Neutrophil (primary cell): Measurements from ENCODE around the gene PLEK2.

ENCODE experiments used
- H3K27ac ChIP-seq: fragments of 200-600 bp; sonication (generic); 2 replicates; pipeline ENCODE4 v1.5.1; 2016; ENCODE audit warnings: mild to moderate bottlenecking, moderate library complexity
- H3K27me3 ChIP-seq: fragments of 200-600 bp; sonication (generic); 2 replicates; pipeline ENCODE4 v1.6.0; 2016; ENCODE audit warnings: mild to moderate bottlenecking
- H3K36me3 ChIP-seq: fragments of 200-600 bp; sonication (generic); 2 replicates; pipeline ENCODE4 v1.5.1; 2017
- H3K4me1 ChIP-seq, 2 experiments: fragments of 200-600 bp in 1 of 2; sonication (generic) in 1 of 2; 1 replicate in 1 of 2; 2 replicates in 1 of 2; pipeline versions ENCODE4 v1.5.1 to v1.6.1; 2013 to 2016; ENCODE audit warnings: low read depth in 1 of 2, low read length in 1 of 2, mild to moderate bottlenecking in 1 of 2, moderate library complexity in 1 of 2; ENCODE audit not compliant: control insufficient read depth in 1 of 2, insufficient read depth in 1 of 2
- H3K4me3 ChIP-seq, 2 experiments: fragments of 200-600 bp in 1 of 2; sonication (generic) in 1 of 2; 1 replicate in 1 of 2; 2 replicates in 1 of 2; pipeline ENCODE4 v1.5.1; 2013 to 2016; ENCODE audit warnings: low read depth in 1 of 2, low read length in 1 of 2, mild to moderate bottlenecking in 1 of 2, moderate library complexity in 1 of 2
- H3K9me3 ChIP-seq: fragments of 200-600 bp; sonication (generic); 2 replicates; pipeline ENCODE4 v1.5.1; 2016
- TF ChIP-seq, protein P1 (sequence below): fragments of 200-600 bp; sonication (generic); IDR thresholded peaks from 2 replicates; pipeline ENCODE4 v1.5.1; 2016; ENCODE audit warnings: antibody characterized with exemption

The PLEK2 gene

DNA sequence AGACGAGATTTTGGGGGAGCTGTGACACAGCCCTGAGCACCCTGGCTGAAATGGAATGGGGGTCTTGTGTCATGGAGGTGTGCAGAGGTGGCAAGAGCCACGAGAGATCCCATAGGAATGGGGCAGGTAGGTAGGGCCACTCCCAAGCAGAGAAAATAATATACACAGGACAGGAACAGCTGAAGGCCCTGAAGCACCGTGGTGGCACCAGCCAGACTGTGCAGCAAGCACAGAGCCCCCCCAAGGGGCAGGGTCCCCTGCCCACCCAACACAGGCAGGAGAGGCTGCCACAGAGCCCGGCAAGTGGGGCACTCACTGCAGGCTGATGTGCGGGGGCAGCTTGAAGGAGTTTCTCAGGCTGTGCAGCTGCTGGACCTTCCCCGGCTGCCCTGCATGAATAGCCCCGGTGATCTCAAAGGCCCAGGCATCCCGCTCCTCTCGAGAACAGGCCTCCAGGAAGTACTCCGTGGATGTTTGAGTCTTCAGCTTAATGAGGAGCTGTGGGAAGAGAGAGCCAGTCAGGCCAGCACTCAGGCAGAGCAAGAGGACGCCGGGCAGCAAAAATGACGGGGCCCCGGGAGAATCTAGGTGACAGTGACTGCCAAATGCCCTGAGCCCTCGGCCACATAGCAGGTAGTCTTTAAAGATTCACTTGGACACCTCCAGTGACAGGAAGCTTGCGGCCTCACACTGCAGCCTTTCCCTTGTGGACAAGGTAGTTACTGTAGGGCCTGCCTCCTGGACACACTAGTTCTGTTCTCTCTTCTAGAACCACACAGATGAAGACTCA lies 16.7 kb downstream of the PLEK2 start:
- H3K4me1 ChIP-seq: peaks cover 0 to under 1% of the 10 kb centered on the region in 2 experiments
- peaks cover 18% of the 10 kb centered on the region for H3K27me3 ChIP-seq
- H3K4me3 ChIP-seq: no peak overlapping the region
- no peaks in the 10 kb centered on the region for H3K9me3 ChIP-seq
- no peak overlapping the region for H3K27ac ChIP-seq
- no peaks in the 10 kb centered on the region for H3K36me3 ChIP-seq
- TF ChIP-seq, protein P1, sequence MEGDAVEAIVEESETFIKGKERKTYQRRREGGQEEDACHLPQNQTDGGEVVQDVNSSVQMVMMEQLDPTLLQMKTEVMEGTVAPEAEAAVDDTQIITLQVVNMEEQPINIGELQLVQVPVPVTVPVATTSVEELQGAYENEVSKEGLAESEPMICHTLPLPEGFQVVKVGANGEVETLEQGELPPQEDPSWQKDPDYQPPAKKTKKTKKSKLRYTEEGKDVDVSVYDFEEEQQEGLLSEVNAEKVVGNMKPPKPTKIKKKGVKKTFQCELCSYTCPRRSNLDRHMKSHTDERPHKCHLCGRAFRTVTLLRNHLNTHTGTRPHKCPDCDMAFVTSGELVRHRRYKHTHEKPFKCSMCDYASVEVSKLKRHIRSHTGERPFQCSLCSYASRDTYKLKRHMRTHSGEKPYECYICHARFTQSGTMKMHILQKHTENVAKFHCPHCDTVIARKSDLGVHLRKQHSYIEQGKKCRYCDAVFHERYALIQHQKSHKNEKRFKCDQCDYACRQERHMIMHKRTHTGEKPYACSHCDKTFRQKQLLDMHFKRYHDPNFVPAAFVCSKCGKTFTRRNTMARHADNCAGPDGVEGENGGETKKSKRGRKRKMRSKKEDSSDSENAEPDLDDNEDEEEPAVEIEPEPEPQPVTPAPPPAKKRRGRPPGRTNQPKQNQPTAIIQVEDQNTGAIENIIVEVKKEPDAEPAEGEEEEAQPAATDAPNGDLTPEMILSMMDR: no peak

DNA sequence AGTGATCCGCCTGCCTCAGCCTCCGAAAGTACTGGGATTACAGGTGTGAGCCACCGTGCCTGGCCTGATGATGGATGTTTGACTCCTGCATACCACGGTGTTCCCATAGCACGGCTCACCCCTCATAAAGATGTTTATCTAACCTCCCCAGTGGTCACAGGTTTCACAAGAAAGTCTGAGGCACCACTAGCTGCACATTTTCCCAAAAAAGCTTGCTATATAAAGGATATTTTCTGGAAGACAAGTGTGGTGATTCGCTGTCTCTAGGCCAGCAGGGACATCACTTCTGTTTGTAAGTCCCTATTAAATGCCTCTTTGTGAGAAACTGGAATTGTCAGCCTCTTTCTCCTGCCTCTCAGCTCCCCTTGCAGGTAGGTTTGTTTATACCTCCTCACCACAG lies 18.3 kb downstream of the PLEK2 start:
- Histone ChIP-seq H3K4me1 (peaks cover 11 to 15% of the 10 kb centered on the region in 2 experiments), H3K27ac (no peak overlapping the region), H3K27me3 (peaks cover 5% of the 10 kb centered on the region), H3K9me3 (no peaks in the 10 kb centered on the region), H3K36me3 (no peaks in the 10 kb centered on the region), H3K4me3 (no peak overlapping the region)
- TF ChIP-seq, protein P1: no peak

DNA sequence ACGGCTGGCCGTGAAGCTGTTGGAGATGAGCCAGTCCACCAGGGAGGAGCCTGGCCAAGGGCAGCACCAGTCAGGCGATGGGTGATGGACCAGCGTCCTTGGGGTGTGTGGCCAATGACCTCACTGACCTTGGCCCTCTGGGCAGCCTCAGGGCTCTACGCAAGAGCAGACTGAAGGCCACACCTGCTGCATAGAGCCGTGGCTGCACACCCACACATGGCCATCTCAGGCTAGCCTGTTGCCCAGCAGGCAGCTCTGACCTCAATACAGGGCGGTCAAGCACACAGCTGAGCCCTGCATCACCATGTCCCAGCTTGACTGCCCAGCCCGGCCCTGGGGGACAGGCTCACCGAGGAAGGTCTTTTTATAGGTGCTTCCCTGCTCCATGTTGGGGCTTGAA lies 19.2 kb downstream of the PLEK2 start:
- Histone ChIP-seq H3K9me3 (no peaks in the 10 kb centered on the region), H3K4me1 (peaks cover 11 to 15% of the 10 kb centered on the region in 2 experiments), H3K36me3 (no peaks in the 10 kb centered on the region), H3K4me3 (no peak overlapping the region), H3K27me3 (no peaks in the 10 kb centered on the region), H3K27ac (no peak overlapping the region)
- TF ChIP-seq, protein P1: no peak

DNA sequence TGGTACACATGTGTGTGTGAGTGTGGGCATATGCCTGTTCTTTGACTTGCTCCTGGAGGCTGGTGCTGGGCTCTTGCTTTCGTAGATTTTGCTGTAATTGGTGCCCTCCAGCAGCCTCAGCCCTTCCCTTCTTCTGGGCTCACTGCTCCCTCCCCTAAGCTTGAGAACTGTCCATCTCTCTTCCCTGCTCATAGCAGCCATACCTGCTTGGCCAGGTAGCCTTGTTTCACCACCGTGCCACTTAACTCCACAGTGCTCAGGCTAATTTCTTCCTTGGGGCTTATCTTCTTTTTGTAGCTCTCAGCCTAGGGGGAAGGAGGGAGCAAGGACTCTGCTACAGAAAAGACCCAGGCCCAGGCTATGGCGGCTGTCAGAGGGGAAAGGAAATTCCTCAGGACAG lies 19.8 kb downstream of the PLEK2 start:
- H3K27me3 ChIP-seq: no peaks in the 10 kb centered on the region
- H3K9me3 ChIP-seq: no peaks in the 10 kb centered on the region
- H3K36me3 ChIP-seq: no peaks in the 10 kb centered on the region
- no peak overlapping the region for H3K4me3 ChIP-seq
- peaks cover 11 to 18% of the 10 kb centered on the region in 2 experiments for H3K4me1 ChIP-seq
- no peak overlapping the region for H3K27ac ChIP-seq
- TF ChIP-seq, protein P1: no peak

DNA sequence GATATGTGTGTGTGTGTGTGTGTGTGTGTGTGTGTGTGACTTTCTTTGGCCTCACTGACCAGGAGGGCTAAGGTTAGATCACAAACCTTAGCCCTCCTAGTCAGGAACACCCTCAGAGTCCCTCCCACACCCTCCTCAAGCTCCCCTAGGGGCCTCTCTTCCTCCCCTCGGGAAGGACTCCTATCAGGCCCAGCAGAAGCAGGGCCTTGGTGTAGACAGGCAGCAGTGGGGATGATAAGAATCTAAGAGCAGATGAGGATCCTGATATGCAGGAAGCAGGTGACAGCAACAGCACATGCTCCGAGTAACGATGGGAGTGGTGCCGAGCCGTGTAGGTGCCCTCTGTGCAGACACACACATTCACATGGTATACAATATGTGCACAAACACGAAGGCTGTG lies 20.7 kb downstream of the PLEK2 start:
- Histone ChIP-seq H3K4me3 (no peak overlapping the region), H3K9me3 (no peaks in the 10 kb centered on the region), H3K4me1 (peaks cover 11 to 20% of the 10 kb centered on the region in 2 experiments), H3K36me3 (peaks cover 3% of the 10 kb centered on the region), H3K27me3 (no peaks in the 10 kb centered on the region), H3K27ac (no peak overlapping the region)
- TF ChIP-seq, protein P1: no peak
